SK-N-SH (cell line): ENCODE measurements around the gene SPACA7.

Experiments
- CTCF ChIP-seq: fragments of 200-600 bp; sonication (generic); IDR thresholded peaks from 2 replicates; pipeline ENCODE4 v1.6.1; 2017; ENCODE audit warnings: antibody characterized with exemption, mild to moderate bottlenecking, moderate library complexity
- EP300 ChIP-seq, 2 experiments: IDR thresholded peaks; 2 replicates each; pipeline versions ENCODE4 v1.4.0 to v1.6.1; 2012; ENCODE audit warnings: borderline replicate concordance in 1 of 2, low read depth in 1 of 2, low read length in 1 of 2
- MAX ChIP-seq: IDR thresholded peaks from 2 replicates; pipeline ENCODE4 v1.4.0; 2012; ENCODE audit warnings: low read depth
- NFIC ChIP-seq: IDR thresholded peaks from 2 replicates; pipeline ENCODE4 v1.4.0; 2012; ENCODE audit warnings: borderline replicate concordance
- POLR2AphosphoS5 ChIP-seq: IDR thresholded peaks from 2 replicates; pipeline ENCODE4 v1.6.1; 2012; ENCODE audit warnings: low read depth, low read length
- REST ChIP-seq: IDR thresholded peaks from 2 replicates; pipeline ENCODE4 v1.6.1; 2012; ENCODE audit warnings: mild to moderate bottlenecking, low read depth, low read length, moderate library complexity
- SMC3 ChIP-seq: IDR thresholded peaks from 2 replicates; pipeline ENCODE4 v1.6.1; 2012; ENCODE audit warnings: low read depth, low read length, improper control_type of control experiment
- USF2 ChIP-seq: fragments of 150-350 bp; IDR thresholded peaks from 2 replicates; pipeline ENCODE4 v1.6.1; 2017; ENCODE audit warnings: antibody characterized with exemption, low read length, low read depth, borderline replicate concordance
- YY1 ChIP-seq: IDR thresholded peaks from 2 replicates; pipeline ENCODE4 v1.4.0; 2012; ENCODE audit warnings: low read depth, mild to moderate bottlenecking
- ZBTB33 ChIP-seq: IDR thresholded peaks from 2 replicates; pipeline ENCODE4 v1.4.0; 2012; ENCODE audit warnings: low read depth, borderline replicate concordance

GRCh38 chr13:112479389-112479788 is 103.2 kb downstream of the SPACA7 start:
- TF ChIP-seq CTCF (no peak), EP300 (IDR thresholded peaks at IDR 0.05; ENCODE audit: borderline replicate concordance in 1 of 2, low read depth in 1 of 2, low read length in 1 of 2) (no peak), ZBTB33 (no peak), MAX (no peak), USF2 (no peak), POLR2AphosphoS5 (no peak), SMC3 (no peak), REST (no peak), YY1 (no peak), NFIC (no peak)
